HG02884 (cell line): ENCODE data around the gene HSPA1L.
A peak's percentile ranks its signal among the peaks of the same experiment; 100 is the strongest.
"Not testable (repeated sequence)": the region's sequence is repeated elsewhere in the genome, so short reads cannot be mapped to it uniquely, and the experiment has no call there.

Source experiments
- ATAC-seq: cut with Tn5 transposase; IDR thresholded peaks from one replicate; pipeline ENCODE4 v1.9.1; 2021; ENCODE audit warnings: mild to moderate bottlenecking, moderate library complexity; ENCODE audit not compliant: unreplicated experiment

HSPA1L gene

GRCh38 chr6:31837369-31838113 lies 22.5 kb upstream of the HSPA1L start:
- ATAC-seq, result no peak

- no peak for ATAC-seq
Measured at GRCh38 chr6:31836474-31837368, 21.6 kb upstream of the HSPA1L start.

GRCh38 chr6:31836047-31836473 lies 21.0 kb upstream of the HSPA1L start:
- no peak for ATAC-seq

- ATAC-seq, result no peak
Measured at GRCh38 chr6:31834367-31835250, 19.5 kb upstream of the HSPA1L start.

- no peak for ATAC-seq
Measured at GRCh38 chr6:31831350-31832215, 16.5 kb upstream of the HSPA1L start.

GRCh38 chr6:31830886-31831335 lies 15.8 kb upstream of the HSPA1L start:
- no peak for ATAC-seq

GRCh38 chr6:31829633-31830283 lies 14.7 kb upstream of the HSPA1L start:
- no peak for ATAC-seq

GRCh38 chr6:31827286-31828079 lies 12.4 kb upstream of the HSPA1L start, which contains the start of gene HSPA1B:
Gene HSPA1B (plus strand): TSS chr6:31827738. CDS start chr6:31827951, 213 bp downstream.
- peak; percentile 61 for ATAC-seq

- no peak for ATAC-seq
Measured at GRCh38 chr6:31826793-31827285, 11.8 kb upstream of the HSPA1L start.

- no peak for ATAC-seq
Measured at GRCh38 chr6:31825553-31825952, 10.5 kb upstream of the HSPA1L start.

GRCh38 chr6:31823592-31824196 lies 8.6 kb upstream of the HSPA1L start:
- not testable (repeated sequence) for ATAC-seq

- ATAC-seq, result no peak
Measured at GRCh38 chr6:31822036-31822821, 7.1 kb upstream of the HSPA1L start.

- ATAC-seq, result no peak
Measured at GRCh38 chr6:31821301-31822035, 6.4 kb upstream of the HSPA1L start.

- ATAC-seq, result not testable (repeated sequence)
Measured at GRCh38 chr6:31820399-31820798, 5.3 kb upstream of the HSPA1L start.

- no peak for ATAC-seq
Measured at GRCh38 chr6:31819871-31820299, 4.8 kb upstream of the HSPA1L start.

GRCh38 chr6:31817929-31818511 lies 2.9 kb upstream of the HSPA1L start:
- ATAC-seq, result not testable (repeated sequence)
